Large intestine (tissue), 3 donors: ENCODE data around the gene TENM3. TPM values are rescaled to one million over a fixed set of nuclear protein-coding genes. Genes with fewer than 3 reads are reported as not detected.

ENCODE experiments used
- DNase-seq, 2 donors: peaks; one replicate each; pipeline versions ENCODE4 v3.0.0 to v3.0.0-alpha.2; 2013
- H3K27ac ChIP-seq: one replicate; pipeline ENCODE4 v1.5.1; 2013; ENCODE audit warnings: low read length
- H3K27me3 ChIP-seq: 2 replicates; pipeline ENCODE4 v1.6.1; 2013; ENCODE audit warnings: low read length; ENCODE audit not compliant: control insufficient read depth, insufficient read depth
- H3K36me3 ChIP-seq: 2 replicates; pipeline ENCODE4 v1.6.1; 2013; ENCODE audit warnings: low read length; ENCODE audit not compliant: control insufficient read depth, insufficient read depth
- H3K4me1 ChIP-seq: one replicate; pipeline ENCODE4 v1.6.1; 2013; ENCODE audit warnings: low read length; ENCODE audit not compliant: control insufficient read depth, insufficient read depth
- H3K4me3 ChIP-seq: one replicate; pipeline ENCODE4 v1.5.1; 2013; ENCODE audit warnings: low read length
- H3K9me3 ChIP-seq: one replicate; pipeline ENCODE4 v1.6.1; 2013; ENCODE audit warnings: mild to moderate bottlenecking, low read depth, low read length, moderate library complexity; ENCODE audit not compliant: control insufficient read depth
- WGBS: methylation state at CpG from one replicate; pipeline ENCODE4 v1.1.5; 2013; ENCODE audit warnings: low lambda C conversion rate; ENCODE audit not compliant: insufficient coverage; 5-methylcytosine and 5-hydroxymethylcytosine counted together
- polyA plus RNA-seq: library from polyadenylated mRNA; unstranded; fragments of 120-200 nt; gene quantifications from one replicate; pipeline ENCODE4 v1.2.1, GENCODE V29; 2013

TENM3 gene
- polyA plus RNA-seq, 1 donor, result 11.9 TPM

- no peak for DNase-seq
- no peaks in the 10 kb centered on the region for H3K27me3 ChIP-seq
- H3K36me3 ChIP-seq, result no peaks in the 10 kb centered on the region
- no CpG with 5 or more reads among the region's 8 CpGs for WGBS
- H3K4me3 ChIP-seq, result no peak overlapping the region
- no peak overlapping the region for H3K27ac ChIP-seq
- H3K9me3 ChIP-seq, result no peaks in the 10 kb centered on the region
- H3K4me1 ChIP-seq, result no peaks in the 10 kb centered on the region
These were observed 581.8 kb downstream of the TENM3 start for GRCh38 chr4:182825003-182825402.

GRCh38 chr4:182825786-182826185 is 582.6 kb downstream of the TENM3 start:
- Histone ChIP-seq H3K9me3 (no peaks in the 10 kb centered on the region), H3K36me3 (no peaks in the 10 kb centered on the region), H3K4me1 (no peaks in the 10 kb centered on the region), H3K27ac (no peak overlapping the region), H3K4me3 (no peak overlapping the region), H3K27me3 (peaks cover 1% of the 10 kb centered on the region)
- no CpG with 5 or more reads among the region's 12 CpGs for WGBS
- DNase-seq, result no peak

GRCh38 chr4:182826391-182826790 is 583.2 kb downstream of the TENM3 start:
- H3K27me3 ChIP-seq, result peaks cover 3% of the 10 kb centered on the region
- H3K9me3 ChIP-seq, result no peaks in the 10 kb centered on the region
- WGBS, result 100% methylated on average over 2 of the region's 13 CpGs
- H3K4me3 ChIP-seq, result no peak overlapping the region
- no peaks in the 10 kb centered on the region for H3K36me3 ChIP-seq
- DNase-seq, result no peak
- no peak overlapping the region for H3K27ac ChIP-seq
- no peaks in the 10 kb centered on the region for H3K4me1 ChIP-seq

GRCh38 chr4:182827166-182827565 is 584.0 kb downstream of the TENM3 start:
- Histone ChIP-seq H3K4me3 (no peak overlapping the region), H3K9me3 (no peaks in the 10 kb centered on the region), H3K36me3 (no peaks in the 10 kb centered on the region), H3K27me3 (peaks cover 3% of the 10 kb centered on the region), H3K4me1 (no peaks in the 10 kb centered on the region), H3K27ac (no peak overlapping the region)
- no peak for DNase-seq
- WGBS, result no CpG with 5 or more reads among the region's 8 CpGs

- no peak overlapping the region for H3K27ac ChIP-seq
- no peak overlapping the region for H3K4me3 ChIP-seq
- peaks cover 3% of the 10 kb centered on the region for H3K27me3 ChIP-seq
- H3K4me1 ChIP-seq, result no peaks in the 10 kb centered on the region
- no peaks in the 10 kb centered on the region for H3K36me3 ChIP-seq
- WGBS, result no CpG with 5 or more reads among the region's 9 CpGs
- no peaks in the 10 kb centered on the region for H3K9me3 ChIP-seq
- DNase-seq, result no peak
These were observed 584.8 kb downstream of the TENM3 start for GRCh38 chr4:182827954-182828353.

GRCh38 chr4:182828360-182829025 is 585.3 kb downstream of the TENM3 start:
- no peaks in the 10 kb centered on the region for H3K9me3 ChIP-seq
- no peak for DNase-seq
- H3K4me1 ChIP-seq, result no peaks in the 10 kb centered on the region
- peaks cover 3% of the 10 kb centered on the region for H3K27me3 ChIP-seq
- no peak overlapping the region for H3K4me3 ChIP-seq
- WGBS, result 100% methylated on average over 2 of the region's 17 CpGs
- H3K36me3 ChIP-seq, result no peaks in the 10 kb centered on the region
- no peak overlapping the region for H3K27ac ChIP-seq

- 83% methylated on average over 2 of the region's 9 CpGs for whole genome bisulfite sequencing
- no peak for DNase-seq
- H3K4me1 ChIP-seq, result no peaks in the 10 kb centered on the region
- H3K36me3 ChIP-seq, result no peaks in the 10 kb centered on the region
- peaks cover 3% of the 10 kb centered on the region for H3K27me3 ChIP-seq
- H3K9me3 ChIP-seq, result no peaks in the 10 kb centered on the region
- no peak overlapping the region for H3K27ac ChIP-seq
- H3K4me3 ChIP-seq, result no peak overlapping the region
These were observed 586.0 kb downstream of the TENM3 start for GRCh38 chr4:182829196-182829595.

GRCh38 chr4:182831376-182831775 is 588.2 kb downstream of the TENM3 start:
- Histone ChIP-seq H3K27ac (no peak overlapping the region), H3K36me3 (no peaks in the 10 kb centered on the region), H3K4me1 (no peaks in the 10 kb centered on the region), H3K27me3 (peaks cover 3% of the 10 kb centered on the region), H3K9me3 (no peaks in the 10 kb centered on the region), H3K4me3 (no peak overlapping the region)
- no peak for DNase-seq
- 86% methylated on average over 2 of the region's 3 CpGs for WGBS

GRCh38 chr4:182832352-182833120 is 589.3 kb downstream of the TENM3 start:
- H3K4me1 ChIP-seq, result no peaks in the 10 kb centered on the region
- no peaks in the 10 kb centered on the region for H3K36me3 ChIP-seq
- WGBS, result 83% methylated on average over 1 of the region's 3 CpGs
- no peak overlapping the region for H3K27ac ChIP-seq
- DNase-seq, result no peak
- no peaks in the 10 kb centered on the region for H3K9me3 ChIP-seq
- H3K4me3 ChIP-seq, result no peak overlapping the region
- H3K27me3 ChIP-seq, result peaks cover 3% of the 10 kb centered on the region

GRCh38 chr4:182835006-182835740 is 592.0 kb downstream of the TENM3 start:
- no peak overlapping the region for H3K4me3 ChIP-seq
- no peaks in the 10 kb centered on the region for H3K36me3 ChIP-seq
- no peaks in the 10 kb centered on the region for H3K9me3 ChIP-seq
- H3K27ac ChIP-seq, result no peak overlapping the region
- no CpG with 5 or more reads among the region's 26 CpGs for WGBS
- DNase-seq, result no peak
- H3K27me3 ChIP-seq, result peaks cover 3% of the 10 kb centered on the region
- no peaks in the 10 kb centered on the region for H3K4me1 ChIP-seq
